ENCODE data around the gene TXNDC2.

Gene TXNDC2

DNA sequence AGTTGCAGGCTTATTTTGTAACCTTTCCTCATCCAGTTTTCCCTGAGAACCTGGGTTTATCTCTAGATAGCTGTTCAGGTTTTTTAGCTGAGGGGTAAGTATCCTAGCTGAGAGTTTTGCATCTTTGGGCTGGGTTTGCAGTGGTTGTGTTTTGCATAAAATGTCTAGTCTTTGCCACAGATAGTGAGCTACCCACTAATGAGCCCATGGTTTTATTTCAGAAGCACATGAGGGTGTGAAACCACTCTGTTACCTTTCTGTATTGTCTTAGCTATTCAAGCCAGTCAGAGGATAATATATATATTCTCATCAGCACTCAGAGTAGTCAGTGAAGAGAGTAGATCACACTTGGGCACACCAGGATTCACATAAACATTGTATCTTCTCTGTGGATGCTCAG is 24.6 kb upstream of the TXNDC2 start:
- DNase-seq: no peak

GRCh38 chr18:9861933-9862332 is 23.8 kb upstream of the TXNDC2 start:
- no peak for DNase-seq

GRCh38 chr18:9862686-9863085 is 23.1 kb upstream of the TXNDC2 start:
- no peak for DNase-seq

DNA sequence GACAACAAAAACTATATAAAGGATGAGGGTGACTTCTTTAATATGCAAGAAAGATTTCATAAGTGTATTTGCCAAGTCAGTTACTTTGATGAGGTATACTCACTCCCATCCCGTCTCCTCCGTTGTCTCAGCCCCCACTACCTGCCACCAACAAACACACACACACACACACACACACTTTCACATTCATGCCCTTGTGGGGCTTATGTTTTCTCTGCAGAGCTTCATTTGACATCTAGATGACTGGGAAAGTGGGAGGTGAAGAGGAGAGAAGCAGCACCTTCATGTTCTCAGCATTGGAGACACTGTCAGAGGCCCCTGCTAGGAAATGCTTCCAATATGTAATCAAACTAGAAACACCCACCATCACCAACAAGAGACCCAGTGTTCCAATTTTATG is 22.5 kb upstream of the TXNDC2 start:
- no peak for DNase-seq

GRCh38 chr18:9865764-9866490 is 19.8 kb upstream of the TXNDC2 start:
- no peak for DNase-seq

GRCh38 chr18:9866627-9867026 is 19.1 kb upstream of the TXNDC2 start:
- DNase-seq: no peak

- no peak for DNase-seq
Measured at GRCh38 chr18:9867071-9867594, 18.6 kb upstream of the TXNDC2 start.

DNA sequence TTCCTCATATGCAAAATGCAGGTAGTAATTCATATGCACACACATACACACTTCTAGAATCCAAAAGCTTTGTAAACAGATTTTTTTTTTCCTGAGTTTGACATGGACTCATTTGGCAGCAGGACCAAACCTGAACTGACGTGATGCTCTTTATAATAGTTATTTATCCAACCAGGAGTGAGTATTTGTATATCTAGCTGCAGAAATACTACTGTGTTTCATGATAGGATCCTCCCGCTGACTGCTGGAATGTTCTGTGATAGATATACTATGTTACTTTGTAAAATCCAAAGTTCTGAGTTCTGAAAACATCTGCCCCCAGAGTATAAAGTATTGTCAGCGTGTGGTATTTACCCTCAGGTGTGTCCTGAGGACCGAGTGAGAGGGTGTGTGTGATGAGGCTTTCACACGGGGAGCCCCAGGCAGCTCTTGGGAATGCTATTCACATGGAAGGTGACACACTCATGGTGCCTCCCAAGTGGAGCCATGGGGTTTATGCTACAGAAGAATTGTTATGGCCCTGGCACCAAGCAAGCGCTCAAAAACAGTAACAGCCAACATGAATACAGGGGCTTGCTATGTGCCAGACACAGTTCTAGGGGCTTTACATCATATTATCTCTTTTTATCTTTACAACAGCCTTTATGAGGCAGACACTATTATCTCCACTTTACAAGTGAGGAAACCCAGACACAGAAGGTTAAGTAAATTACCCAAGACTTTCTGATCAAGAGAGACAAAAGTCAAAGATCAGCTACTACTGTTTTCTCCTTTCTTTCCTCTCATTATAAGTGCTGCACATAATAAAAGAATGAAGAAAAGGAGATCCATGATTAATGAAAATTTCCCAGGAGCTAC is 16.7 kb upstream of the TXNDC2 start:
- DNase-seq: no peak

GRCh38 chr18:9869715-9870430 is 15.9 kb upstream of the TXNDC2 start:
- DNase-seq: no peak

- DNase-seq: no peak
Measured at GRCh38 chr18:9870431-9871008, 15.3 kb upstream of the TXNDC2 start.

- DNase-seq: no peak
Measured at GRCh38 chr18:9871244-9871746, 14.5 kb upstream of the TXNDC2 start.

- DNase-seq: no peak
Measured at GRCh38 chr18:9872823-9873222, 12.9 kb upstream of the TXNDC2 start.

DNA sequence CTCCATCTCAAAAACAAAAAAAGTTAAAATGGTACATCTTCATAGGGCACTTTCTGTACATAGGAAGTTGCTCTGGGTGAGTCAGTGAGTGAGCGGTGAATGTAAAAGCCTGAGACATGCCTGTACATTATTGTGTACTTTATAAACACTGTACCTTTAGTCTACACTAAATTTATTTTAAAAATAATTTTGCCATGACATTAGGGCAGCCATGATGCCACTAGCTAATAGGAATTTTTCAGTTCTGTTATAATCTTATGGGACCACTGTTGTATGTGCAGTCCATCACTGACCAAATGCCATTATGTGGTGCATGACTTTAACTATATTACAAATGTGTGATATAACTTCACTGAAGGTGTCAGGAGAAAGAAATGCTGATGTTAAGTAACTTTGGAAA is 11.0 kb upstream of the TXNDC2 start:
- DNase-seq: no peak

GRCh38 chr18:9876212-9876866 is 9.4 kb upstream of the TXNDC2 start:
- DNase-seq: no peak

DNA sequence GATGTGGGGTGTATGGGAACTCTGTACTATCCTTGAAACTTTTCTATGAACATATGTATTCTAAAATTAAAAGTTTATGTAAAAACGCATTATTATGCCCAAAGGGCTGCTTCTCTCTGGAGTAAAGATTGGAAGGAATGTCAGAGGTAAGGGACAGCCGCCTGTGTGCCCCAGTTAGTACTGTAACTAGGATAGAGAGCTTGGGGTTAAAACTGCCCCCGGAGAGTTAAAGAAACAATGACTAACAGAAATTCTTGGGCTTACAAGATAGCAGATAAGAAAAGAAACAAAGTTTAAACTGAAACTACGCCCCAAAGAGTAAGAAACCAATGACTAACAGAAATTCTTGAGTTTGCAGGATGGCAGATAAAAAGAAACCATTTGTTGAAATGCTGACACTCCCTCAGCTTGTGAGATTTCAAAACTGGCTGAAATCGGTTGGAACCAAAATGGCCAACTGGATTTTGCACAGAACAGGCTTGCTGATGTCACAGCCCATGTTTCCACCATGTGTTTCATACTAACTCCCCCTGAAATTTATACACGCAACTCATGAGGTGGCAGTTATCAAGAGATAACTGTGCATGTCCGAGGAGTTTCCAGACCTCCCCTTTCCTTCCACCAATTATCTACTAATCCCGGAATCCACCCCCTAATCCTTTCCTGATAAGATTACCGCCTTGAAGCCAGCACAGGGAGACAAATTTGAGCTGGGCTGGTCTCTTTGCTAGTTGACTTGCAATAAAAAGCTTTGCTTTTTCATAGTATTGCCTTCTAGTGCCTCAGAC is 8.7 kb upstream of the TXNDC2 start:
- no peak for DNase-seq

DNA sequence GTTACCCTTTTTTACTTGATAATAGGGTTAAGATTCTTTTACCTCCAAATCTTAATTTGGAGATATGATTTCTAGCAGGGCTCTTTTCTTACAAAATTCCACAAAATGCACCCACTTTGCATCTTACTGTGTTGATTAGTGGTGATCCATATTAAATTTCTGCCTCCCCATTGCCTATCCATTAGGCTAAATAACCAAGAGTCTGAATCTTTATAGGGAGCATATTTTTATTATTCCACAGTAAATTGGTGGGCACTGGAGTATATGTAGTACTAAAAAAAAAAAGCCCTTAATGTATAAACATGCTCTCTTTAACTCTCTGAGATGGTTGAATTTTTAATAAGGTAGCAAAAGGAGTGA is 8.1 kb upstream of the TXNDC2 start:
- no peak for DNase-seq

- DNase-seq: no peak
Measured at GRCh38 chr18:9878095-9878494, 7.7 kb upstream of the TXNDC2 start.

DNA sequence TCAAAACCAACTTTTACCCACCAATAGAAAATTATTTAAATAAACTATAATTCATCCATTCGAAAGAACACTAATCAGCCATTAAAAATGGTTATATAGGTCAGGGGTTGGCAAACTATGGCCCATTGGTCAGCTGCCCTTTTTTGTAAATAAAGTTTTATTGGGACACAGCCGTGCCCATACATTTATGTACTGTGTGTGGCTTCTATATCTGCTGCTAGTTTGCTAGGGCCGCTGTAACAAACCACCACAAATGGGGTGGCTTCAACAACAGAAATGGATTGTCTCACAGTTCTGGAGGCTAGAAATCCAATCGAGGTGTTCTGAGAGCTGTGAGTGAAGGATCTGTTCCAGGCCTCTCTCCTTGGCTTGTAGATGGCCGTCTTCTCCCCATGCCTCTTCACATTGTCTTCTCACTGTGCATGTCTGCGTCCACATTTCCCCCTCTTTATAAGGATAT is 7.0 kb upstream of the TXNDC2 start:
- DNase-seq: no peak

DNA sequence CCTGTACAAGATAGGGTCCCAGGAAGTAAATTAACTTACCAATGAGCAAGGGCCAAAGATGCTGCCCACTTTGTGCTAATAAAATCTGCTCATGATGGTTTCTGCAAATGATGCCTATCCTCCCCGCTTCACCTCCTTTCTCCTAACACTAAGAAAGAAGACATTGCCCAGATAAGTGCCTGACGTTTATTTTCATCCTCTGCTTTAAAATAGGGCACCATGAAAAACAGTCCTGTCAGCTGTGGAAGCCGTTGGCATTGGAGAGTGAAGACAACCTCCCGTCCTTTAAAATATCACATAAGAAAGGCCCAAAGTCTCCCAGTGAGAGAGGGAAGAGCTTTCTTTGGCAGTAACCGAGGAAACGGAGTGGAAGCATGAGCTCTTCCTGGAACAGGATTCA is 1.7 kb upstream of the TXNDC2 start:
- DNase-seq: no peak

DNA sequence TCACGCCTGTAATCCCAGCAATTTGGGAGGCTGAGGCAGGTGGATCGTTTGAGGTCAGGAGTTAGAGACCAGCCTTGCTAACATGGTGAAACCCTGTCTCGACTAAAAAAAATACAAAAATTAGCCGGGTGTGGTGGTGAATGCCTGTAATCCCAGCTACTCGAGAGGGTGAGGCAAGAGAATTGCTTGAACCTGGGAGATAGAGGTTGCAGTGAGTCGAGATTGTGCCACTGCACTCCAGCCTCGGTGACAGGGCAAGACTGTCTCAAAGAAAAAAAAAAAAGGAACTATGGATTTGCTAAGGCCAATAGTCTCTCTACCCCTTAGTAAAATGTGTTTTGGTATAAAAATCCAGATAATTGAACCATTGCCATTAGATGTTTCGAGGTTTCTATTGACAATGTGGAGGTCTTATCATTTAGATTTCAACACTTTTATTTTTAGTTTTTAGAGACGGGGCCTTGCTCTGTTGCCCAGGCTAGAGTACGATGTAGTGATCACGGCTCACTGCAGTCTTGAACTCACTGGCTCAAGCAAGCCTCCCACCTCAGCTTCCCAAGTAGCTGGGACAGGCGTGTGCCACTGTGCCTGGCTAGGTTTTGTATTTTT is 1.1 kb upstream of the TXNDC2 start:
- DNase-seq: no peak

DNA sequence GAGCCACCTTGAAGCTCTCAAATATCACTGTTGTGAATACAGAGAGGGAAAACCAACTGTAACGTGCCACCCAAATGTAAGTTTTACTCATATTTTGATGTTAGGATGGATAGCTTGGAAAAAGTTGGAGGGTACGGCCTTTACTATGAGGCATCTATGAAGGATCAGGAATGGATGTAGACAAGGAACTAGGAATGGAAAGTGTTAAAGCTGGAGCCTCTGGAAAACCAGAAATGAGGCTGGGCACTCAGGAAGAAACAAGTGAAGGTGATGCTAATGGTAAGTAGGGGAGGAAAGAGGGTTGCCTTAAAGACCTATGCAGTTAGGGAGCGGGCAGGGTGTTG is 204 bp downstream of the TXNDC2 start:
- DNase-seq: no peak

All from central memory CD4-positive, alpha-beta T cell (primary cell).